Choroid plexus epithelial cell (primary cell): ENCODE data around the gene TAX1BP3.

Source experiments
- DNase-seq: peaks from one replicate; pipeline ENCODE4 v3.0.0-alpha.2; 2010; ENCODE audit warnings: low read depth
- H3K4me3 ChIP-seq: 2 replicates; pipeline ENCODE4 v1.5.1; 2011; ENCODE audit warnings: low read depth, mild to moderate bottlenecking, control low read depth, low read length, moderate library complexity
- CTCF ChIP-seq: conservative IDR thresholded peaks from 2 replicates; pipeline ENCODE4 v1.5.1; 2011; ENCODE audit warnings: low read depth, mild to moderate bottlenecking, control low read depth, inconsistent platforms, low read length, moderate library complexity

TAX1BP3 gene

GRCh38 chr17:3699951-3700350, 31.6 kb upstream of the TAX1BP3 start:
- H3K4me3 ChIP-seq = no peak overlapping the region
- DNase-seq = no peak
- TF ChIP-seq CTCF = no peak

- no peak for DNase-seq
- TF ChIP-seq CTCF = no peak
- no peak overlapping the region for H3K4me3 ChIP-seq
Observed at GRCh38 chr17:3698139-3698538, 29.8 kb upstream of the TAX1BP3 start.

GRCh38 chr17:3697103-3697476, 28.7 kb upstream of the TAX1BP3 start:
- TF ChIP-seq CTCF = no peak
- H3K4me3 ChIP-seq = no peak overlapping the region
- DNase-seq = no peak

- H3K4me3 ChIP-seq = peak within 1 kb of the TSS; percentile 65
- DNase-seq = no peak
- TF ChIP-seq CTCF = no peak
Observed at GRCh38 chr17:3695723-3696411, 27.5 kb upstream of the TAX1BP3 start, which contains the start of gene P2RX5. Gene P2RX5, minus strand, starts transcription at chr17:3696155. Its CDS starts 150 bp downstream, at chr17:3696005.

GRCh38 chr17:3695129-3695722, 26.8 kb upstream of the TAX1BP3 start:
- peak overlapping the region; percentile 65 for H3K4me3 ChIP-seq
- DNase-seq = no peak
- no peak for TF ChIP-seq CTCF

- H3K4me3 ChIP-seq = no peak overlapping the region
- no peak for TF ChIP-seq CTCF
- no peak for DNase-seq
Observed at GRCh38 chr17:3693829-3694231, 25.5 kb upstream of the TAX1BP3 start.

- no peak for DNase-seq
- H3K4me3 ChIP-seq = no peak overlapping the region
- TF ChIP-seq CTCF = no peak
Observed at GRCh38 chr17:3693141-3693540, 24.8 kb upstream of the TAX1BP3 start.
